Mesothelial cell of epicardium (in vitro differentiated cells): ENCODE results near the gene TEX13D. TPM values are rescaled to one million over a fixed set of nuclear protein-coding genes. Genes with fewer than 3 reads are reported as not detected.

Experiments
- DNase-seq, 2 experiments: peaks; one replicate each; pipeline ENCODE4 v3.0.0; 2021; ENCODE audit warnings: low spot score in 2 of 2; ENCODE audit not compliant: unreplicated experiment in 2 of 2
- H3K27ac Mint-ChIP-seq: 2 replicates; pipeline ENCODE4 v1.8.0; 2021; ENCODE audit warnings: mixed read lengths
- H3K27me3 Mint-ChIP-seq: 2 replicates; pipeline ENCODE4 v1.8.0; 2021; ENCODE audit warnings: low read depth, mixed read lengths
- H3K36me3 Mint-ChIP-seq: 2 replicates; pipeline ENCODE4 v1.8.0; 2021; ENCODE audit warnings: mixed read lengths
- H3K4me1 Mint-ChIP-seq: 2 replicates; pipeline ENCODE4 v1.8.0; 2021; ENCODE audit warnings: mixed read lengths
- H3K4me3 Mint-ChIP-seq: 2 replicates; pipeline ENCODE4 v1.8.0; 2021; ENCODE audit warnings: mild to moderate bottlenecking, moderate library complexity, mixed read lengths
- H3K9me3 Mint-ChIP-seq: 2 replicates; pipeline ENCODE4 v1.8.0; 2021; ENCODE audit warnings: mixed read lengths
- total RNA-seq: library from RNA; stranded (reverse); gene quantifications from 3 replicates; pipeline ENCODE4 v1.2.1, GENCODE V29; 2021
- TF ChIP-seq, protein P1 (sequence below): fragments of 200-600 bp; sonication (generic); IDR thresholded peaks from one replicate; pipeline ENCODE4 v1.5.0; 2021; ENCODE audit warnings: antibody characterized with exemption; ENCODE audit not compliant: unreplicated experiment

Gene TEX13D
- total RNA-seq, 1 donor from 2014 or later: not detected

DNA sequence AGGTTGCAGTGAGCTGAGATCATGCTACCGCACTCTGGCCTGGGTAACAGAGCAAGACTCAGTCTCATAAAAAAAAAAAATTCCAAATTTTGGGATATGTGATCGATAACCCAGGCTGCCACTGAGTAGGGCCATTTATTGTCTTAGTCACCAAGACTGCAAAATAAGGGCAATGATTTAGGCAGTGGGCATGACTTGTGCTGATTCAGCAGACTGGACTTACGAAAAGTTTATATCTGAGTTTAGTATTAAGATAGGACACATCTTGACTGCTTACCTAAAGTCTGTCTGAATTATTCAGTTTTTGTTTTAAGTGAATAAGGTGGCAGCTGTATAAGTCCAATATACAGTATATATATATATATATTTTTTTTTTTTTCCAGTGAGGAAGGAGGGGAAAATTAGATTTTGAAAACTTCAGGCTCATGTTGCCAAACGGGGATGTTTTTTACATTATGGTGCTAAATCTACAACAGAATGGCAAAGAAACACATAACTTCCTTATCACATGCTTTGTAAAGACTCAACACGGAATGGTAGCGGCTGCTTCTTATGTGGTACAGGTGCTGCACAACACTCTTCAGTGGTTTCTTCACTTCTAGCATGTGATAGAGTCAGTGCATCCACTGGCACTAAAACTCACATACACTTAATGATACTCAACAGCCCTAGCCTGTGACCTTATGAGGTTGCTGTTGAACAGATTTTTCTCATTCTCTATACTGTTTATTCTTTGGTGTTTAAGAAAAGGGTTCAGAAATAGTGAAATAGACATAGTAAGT, 6.5 kb downstream of the TEX13D start:
- DNase-seq: no peak
- TF ChIP-seq, protein P1, sequence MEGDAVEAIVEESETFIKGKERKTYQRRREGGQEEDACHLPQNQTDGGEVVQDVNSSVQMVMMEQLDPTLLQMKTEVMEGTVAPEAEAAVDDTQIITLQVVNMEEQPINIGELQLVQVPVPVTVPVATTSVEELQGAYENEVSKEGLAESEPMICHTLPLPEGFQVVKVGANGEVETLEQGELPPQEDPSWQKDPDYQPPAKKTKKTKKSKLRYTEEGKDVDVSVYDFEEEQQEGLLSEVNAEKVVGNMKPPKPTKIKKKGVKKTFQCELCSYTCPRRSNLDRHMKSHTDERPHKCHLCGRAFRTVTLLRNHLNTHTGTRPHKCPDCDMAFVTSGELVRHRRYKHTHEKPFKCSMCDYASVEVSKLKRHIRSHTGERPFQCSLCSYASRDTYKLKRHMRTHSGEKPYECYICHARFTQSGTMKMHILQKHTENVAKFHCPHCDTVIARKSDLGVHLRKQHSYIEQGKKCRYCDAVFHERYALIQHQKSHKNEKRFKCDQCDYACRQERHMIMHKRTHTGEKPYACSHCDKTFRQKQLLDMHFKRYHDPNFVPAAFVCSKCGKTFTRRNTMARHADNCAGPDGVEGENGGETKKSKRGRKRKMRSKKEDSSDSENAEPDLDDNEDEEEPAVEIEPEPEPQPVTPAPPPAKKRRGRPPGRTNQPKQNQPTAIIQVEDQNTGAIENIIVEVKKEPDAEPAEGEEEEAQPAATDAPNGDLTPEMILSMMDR: no peak
- Mint-ChIP-seq H3K27me3 (peaks cover 4% of the 10 kb centered on the region), H3K36me3 (no peaks in the 10 kb centered on the region), H3K4me1 (no peaks in the 10 kb centered on the region), H3K4me3 (no peak overlapping the region), H3K27ac (no peak overlapping the region), H3K9me3 (no peaks in the 10 kb centered on the region)

DNA sequence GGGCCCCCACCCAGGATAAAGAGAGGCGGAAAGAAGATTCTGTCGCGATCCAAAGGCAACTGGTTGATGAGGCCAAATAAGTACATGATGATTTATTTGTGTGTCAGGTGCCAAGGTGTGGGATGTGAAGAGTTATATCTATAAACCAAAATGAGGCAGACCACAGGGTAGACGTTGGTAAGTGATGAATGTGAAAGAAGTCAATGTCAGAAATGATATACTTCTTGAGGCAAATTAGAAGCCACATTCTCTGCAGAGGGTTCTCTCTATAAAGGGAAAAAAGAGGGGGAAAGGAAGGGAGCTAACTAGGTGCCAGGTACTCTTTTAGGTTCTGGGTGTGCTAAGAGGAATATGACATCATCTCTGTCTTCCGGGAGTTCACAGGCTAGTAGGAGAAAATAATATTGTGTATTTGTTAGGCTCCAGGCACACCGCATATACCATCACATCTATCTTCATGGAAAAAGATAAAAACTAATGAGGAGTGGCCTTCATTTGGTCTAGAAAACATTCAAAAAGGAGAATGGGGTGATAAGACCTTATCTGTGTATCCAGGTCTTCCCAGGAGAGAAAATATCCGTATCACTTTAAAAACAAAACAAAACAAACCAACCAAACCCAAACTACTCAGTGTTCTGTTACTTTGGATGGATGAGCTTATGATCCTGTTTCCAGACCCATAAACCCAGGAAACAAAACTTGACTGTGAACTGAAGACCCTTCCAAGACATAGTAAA, 9.1 kb downstream of the TEX13D start:
- DNase-seq: no peak
- H3K36me3 Mint-ChIP-seq: no peaks in the 10 kb centered on the region
- H3K4me3 Mint-ChIP-seq: no peak overlapping the region
- H3K4me1 Mint-ChIP-seq: no peaks in the 10 kb centered on the region
- TF ChIP-seq, protein P1: no peak
- no peak overlapping the region for H3K27ac Mint-ChIP-seq
- H3K9me3 Mint-ChIP-seq: no peaks in the 10 kb centered on the region
- no peaks in the 10 kb centered on the region for H3K27me3 Mint-ChIP-seq

DNA sequence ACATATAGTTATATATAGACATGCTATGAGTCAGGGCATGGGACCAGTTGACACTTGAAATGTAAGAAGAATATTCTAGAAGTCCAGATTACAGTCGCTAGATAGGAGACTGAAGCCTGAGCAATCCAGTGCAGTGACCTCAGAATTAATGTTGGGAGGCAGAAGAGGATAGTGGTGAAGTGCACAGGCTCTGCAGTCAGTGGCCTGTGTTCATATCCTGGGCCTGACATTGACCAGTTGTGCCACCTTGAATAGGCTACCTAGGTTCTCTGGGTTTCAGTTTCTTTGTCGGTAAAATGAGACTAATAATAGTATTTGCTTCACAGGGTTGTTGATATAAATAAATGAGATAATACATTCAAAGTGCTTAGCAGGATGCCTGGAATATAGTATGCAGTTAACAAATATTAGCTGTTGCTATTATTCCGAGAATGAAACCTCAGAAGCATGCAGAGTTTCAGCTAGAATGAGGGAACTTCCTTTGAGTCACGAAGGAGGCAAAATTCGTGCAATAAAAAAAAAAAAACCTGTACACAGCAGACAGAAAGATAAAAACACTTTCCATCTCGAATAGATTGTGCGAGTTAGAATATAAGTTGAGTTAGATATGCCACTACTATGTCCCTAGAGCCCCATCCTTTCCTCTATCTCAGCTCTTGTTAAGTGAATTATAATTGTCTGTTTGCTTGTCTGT, 9.9 kb downstream of the TEX13D start:
- Mint-ChIP-seq H3K4me3 (no peak overlapping the region), H3K27ac (no peak overlapping the region), H3K4me1 (no peaks in the 10 kb centered on the region), H3K27me3 (no peaks in the 10 kb centered on the region), H3K9me3 (no peaks in the 10 kb centered on the region), H3K36me3 (no peaks in the 10 kb centered on the region)
- DNase-seq: no peak
- TF ChIP-seq, protein P1: no peak

DNA sequence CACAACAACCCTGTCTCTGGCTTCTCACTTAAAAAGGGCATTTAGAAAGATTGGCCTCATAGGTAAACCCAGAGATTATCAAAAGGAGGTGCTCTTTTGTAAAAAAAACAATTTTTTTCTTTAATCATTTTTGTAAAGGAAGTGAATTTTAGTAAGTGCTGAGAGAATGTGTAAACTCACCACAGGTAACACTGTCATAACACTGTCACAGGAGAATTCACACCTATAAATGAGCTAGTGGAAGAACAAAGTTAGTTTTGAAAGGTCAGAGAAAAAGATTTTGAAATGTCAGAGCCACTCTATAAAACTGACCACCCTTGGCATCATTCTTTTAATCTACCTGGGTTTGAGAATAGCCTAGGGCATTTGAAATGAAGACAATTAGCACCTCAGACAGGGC, 10.6 kb downstream of the TEX13D start:
- no peaks in the 10 kb centered on the region for H3K36me3 Mint-ChIP-seq
- H3K9me3 Mint-ChIP-seq: no peaks in the 10 kb centered on the region
- H3K27me3 Mint-ChIP-seq: no peaks in the 10 kb centered on the region
- TF ChIP-seq, protein P1: no peak
- no peak for DNase-seq
- no peak overlapping the region for H3K4me3 Mint-ChIP-seq
- H3K4me1 Mint-ChIP-seq: peaks cover 1% of the 10 kb centered on the region
- no peak overlapping the region for H3K27ac Mint-ChIP-seq

DNA sequence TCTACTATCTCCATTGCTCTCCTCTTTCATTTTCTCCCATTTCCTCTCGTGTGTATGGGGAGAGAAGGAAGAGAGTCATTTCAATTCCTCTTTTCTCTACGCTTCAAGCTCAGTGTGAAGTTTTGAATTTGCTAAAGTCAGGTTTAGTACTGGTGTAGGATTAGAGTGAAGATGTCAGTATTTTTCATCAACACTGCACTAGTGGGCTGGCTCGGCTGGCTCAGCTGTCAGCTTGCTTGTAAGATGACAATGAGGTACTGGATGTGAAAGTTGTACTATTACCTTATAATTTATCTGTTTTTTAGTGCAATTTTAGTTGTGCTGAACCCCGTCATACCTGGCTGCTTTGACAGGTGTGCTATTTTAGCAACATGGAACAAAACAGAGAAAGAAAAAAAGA, 11.8 kb downstream of the TEX13D start:
- no peak for DNase-seq
- H3K36me3 Mint-ChIP-seq: no peaks in the 10 kb centered on the region
- peaks cover 3% of the 10 kb centered on the region for H3K4me1 Mint-ChIP-seq
- H3K27me3 Mint-ChIP-seq: no peaks in the 10 kb centered on the region
- H3K9me3 Mint-ChIP-seq: no peaks in the 10 kb centered on the region
- TF ChIP-seq, protein P1: no peak
- H3K27ac Mint-ChIP-seq: no peak overlapping the region
- H3K4me3 Mint-ChIP-seq: no peak overlapping the region
